GM21529 (cell line): ENCODE measurements around the gene CEP55.

Experiments
- ATAC-seq: cut with Tn5 transposase; IDR thresholded peaks from one replicate; pipeline ENCODE4 v1.9.1; 2021; ENCODE audit not compliant: unreplicated experiment

The CEP55 gene

GRCh38 chr10:93560541-93560940 lies 64.1 kb downstream of the CEP55 start:
- ATAC-seq, result no peak

DNA sequence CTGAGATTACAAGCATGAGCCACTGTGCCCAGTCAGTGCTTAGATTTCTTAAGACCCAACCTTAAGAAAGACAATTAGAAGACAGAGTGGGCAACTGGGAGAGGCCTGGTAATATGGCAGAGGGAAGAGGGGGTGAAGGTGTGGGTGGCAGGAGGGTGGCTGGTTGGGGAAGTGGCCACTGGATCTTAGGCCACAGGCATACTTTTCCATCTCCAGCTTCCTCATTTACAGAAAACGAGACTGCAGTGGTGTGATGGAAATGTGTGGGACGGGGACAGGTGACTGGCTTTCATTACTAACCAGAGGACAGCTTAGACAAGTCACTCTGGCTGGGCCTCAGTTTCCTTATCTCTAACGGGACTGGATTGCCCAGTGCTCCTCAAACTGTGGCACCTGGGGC lies 69.0 kb downstream of the CEP55 start:
- ATAC-seq, result no peak

- no peak for ATAC-seq
Observed at GRCh38 chr10:93566435-93567276, 70.2 kb downstream of the CEP55 start, which contains the start of gene FFAR4. TSS of gene FFAR4 (plus strand) at chr10:93566665. CDS start at chr10:93566721, 56 bp downstream.

DNA sequence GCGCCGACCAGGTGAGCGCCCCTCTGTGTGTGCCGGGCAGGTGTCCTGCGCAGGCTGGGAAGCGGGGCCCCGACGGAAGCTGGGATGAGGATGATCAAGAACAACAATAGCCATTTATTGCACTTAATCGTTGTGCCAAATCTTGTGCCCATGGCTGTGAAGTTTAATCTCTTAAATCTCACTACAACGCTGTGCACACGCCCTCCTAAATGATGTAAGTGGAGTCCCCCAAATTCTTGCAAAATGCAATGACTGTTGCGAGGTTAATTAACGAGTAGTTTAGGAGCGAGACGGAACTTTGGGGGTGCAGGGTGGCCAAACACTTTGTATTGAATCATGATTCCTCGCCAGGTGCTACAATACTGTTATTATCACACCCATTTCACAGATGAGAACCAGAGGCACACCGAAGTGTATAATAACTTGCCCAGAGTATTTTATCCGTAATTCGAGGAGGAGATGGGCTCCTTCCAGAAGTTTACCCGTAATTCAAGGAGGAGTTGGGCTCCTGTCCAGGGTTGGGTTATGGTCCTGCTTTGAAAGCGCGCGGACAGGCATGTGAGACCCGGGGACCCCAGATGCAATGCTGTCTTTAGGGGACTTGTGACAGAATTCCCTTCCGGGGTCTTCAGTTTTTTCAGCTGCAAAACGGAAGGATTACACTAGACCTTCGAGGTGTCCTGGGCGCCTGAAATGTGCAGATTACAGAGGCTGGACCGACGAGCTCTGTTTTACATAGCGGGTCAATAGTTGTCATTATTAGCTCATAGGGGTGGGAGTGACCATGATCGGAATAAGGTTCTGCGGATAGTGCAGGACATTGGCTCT lies 71.1 kb downstream of the CEP55 start:
- no peak for ATAC-seq

GRCh38 chr10:93568105-93568390 lies 71.6 kb downstream of the CEP55 start:
- ATAC-seq, result no peak

DNA sequence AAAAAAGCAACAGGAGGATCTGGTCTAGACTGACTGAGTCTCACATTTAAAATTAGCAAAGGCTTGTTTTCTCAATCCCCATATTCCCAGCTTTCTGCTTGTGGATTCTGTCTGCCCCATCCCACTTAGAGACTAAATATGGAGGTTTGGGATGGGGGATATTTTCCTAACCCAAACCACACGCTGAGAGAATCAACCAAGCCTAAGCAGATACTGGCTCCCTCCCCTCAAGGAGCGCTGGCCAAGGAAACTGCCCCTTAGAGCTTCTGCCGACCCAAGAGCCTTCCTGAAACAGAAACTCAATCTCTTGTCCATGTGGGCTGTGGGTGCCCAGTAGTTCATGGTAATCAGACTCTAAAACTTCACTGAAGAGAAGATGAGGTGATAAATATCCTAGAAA lies 74.0 kb downstream of the CEP55 start:
- ATAC-seq, result no peak

GRCh38 chr10:93572606-93573005 lies 76.2 kb downstream of the CEP55 start:
- ATAC-seq, result no peak

GRCh38 chr10:93573051-93573909 lies 76.9 kb downstream of the CEP55 start:
- ATAC-seq, result no peak

GRCh38 chr10:93573924-93574323 lies 77.5 kb downstream of the CEP55 start:
- no peak for ATAC-seq

- no peak for ATAC-seq
Observed at GRCh38 chr10:93576888-93577287, 80.5 kb downstream of the CEP55 start.

DNA sequence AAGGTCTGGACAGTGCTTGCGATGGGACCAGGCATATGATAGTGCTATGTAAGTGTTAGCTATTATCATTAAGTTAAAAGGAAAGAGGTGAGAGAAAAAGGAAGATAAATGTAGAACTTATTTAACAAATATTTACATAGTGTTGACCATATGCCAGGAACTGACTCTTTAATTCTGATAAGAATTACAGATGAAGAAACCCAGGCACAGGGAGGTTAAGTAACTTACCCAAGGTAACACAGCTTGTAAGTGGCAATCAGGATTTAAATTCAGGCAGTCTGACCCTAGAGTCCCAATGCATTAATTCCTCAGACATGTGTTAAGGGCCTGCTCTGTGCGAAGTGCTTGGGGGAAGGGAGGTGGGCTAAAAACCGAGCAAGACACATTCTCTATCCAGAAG lies 81.2 kb downstream of the CEP55 start:
- ATAC-seq, result no peak
